Measurements from ENCODE around the gene FOXP2. TPM values are rescaled to one million over a fixed set of nuclear protein-coding genes. Genes with fewer than 3 reads are reported as not detected.

Gene FOXP2
- total RNA-seq (2022; extraction: Qiagen RNA extraction; ENCODE audit: low read depth), result not detected in 5 replicates

GRCh38 chr7:114414156-114415063, at the start of gene FOXP2:
Gene FOXP2 (plus strand): TSS chr7:114414815. CDS start chr7:114426512, 11,697 bp downstream.

